ENCODE measurements around the gene CTNNA2.

CTNNA2 gene

DNA sequence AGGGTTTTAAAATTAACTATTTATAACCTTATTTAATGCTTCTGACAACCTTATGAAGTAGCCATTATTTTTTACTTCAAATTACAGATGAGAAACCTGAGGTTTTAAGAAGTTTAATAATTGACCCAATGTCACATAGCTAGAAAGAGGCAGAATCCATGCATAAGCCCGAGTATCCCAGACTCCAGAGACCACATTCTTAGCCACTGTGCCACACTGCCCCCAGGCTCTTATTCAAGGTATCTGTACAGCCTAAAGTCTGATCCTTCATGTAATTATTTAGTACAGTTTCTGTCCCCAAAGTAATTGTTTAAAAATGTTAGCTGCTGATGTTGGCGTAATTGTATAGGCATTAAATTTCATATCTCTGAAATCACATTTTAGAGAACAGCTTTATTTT is 916.4 kb downstream of the CTNNA2 start:
- no peak for TF ChIP-seq FOXM1 (IDR thresholded peaks at IDR 0.05; ENCODE audit: borderline replicate concordance, low read depth)
- TF ChIP-seq EGR1 (IDR thresholded peaks at IDR 0.05): no peak
- TF ChIP-seq ZBTB7A (IDR thresholded peaks at IDR 0.05; ENCODE audit: low read depth): no peak
- TF ChIP-seq, protein P1, sequence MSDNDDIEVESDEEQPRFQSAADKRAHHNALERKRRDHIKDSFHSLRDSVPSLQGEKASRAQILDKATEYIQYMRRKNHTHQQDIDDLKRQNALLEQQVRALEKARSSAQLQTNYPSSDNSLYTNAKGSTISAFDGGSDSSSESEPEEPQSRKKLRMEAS (IDR thresholded peaks at IDR 0.05): no peak
- no peak for TF ChIP-seq CEBPB (IDR thresholded peaks at IDR 0.05)
- no peak for TF ChIP-seq TAF1 (IDR thresholded peaks at IDR 0.05; ENCODE audit: low read depth)
- no peak for TF ChIP-seq TEAD4 (IDR thresholded peaks at IDR 0.05)
- TF ChIP-seq EP300 (IDR thresholded peaks at IDR 0.05; ENCODE audit: borderline replicate concordance): no peak
- no peak for TF ChIP-seq TCF12 (IDR thresholded peaks at IDR 0.05; ENCODE audit: low read depth)
- TF ChIP-seq YY1 (IDR thresholded peaks at IDR 0.05; ENCODE audit: low read depth): no peak
- TF ChIP-seq, protein P2, sequence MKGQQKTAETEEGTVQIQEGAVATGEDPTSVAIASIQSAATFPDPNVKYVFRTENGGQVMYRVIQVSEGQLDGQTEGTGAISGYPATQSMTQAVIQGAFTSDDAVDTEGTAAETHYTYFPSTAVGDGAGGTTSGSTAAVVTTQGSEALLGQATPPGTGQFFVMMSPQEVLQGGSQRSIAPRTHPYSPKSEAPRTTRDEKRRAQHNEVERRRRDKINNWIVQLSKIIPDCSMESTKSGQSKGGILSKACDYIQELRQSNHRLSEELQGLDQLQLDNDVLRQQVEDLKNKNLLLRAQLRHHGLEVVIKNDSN (IDR thresholded peaks at IDR 0.05): no peak
- no peak for TF ChIP-seq RAD21 (IDR thresholded peaks at IDR 0.05; ENCODE audit: low read depth)
- TF ChIP-seq, protein P3, sequence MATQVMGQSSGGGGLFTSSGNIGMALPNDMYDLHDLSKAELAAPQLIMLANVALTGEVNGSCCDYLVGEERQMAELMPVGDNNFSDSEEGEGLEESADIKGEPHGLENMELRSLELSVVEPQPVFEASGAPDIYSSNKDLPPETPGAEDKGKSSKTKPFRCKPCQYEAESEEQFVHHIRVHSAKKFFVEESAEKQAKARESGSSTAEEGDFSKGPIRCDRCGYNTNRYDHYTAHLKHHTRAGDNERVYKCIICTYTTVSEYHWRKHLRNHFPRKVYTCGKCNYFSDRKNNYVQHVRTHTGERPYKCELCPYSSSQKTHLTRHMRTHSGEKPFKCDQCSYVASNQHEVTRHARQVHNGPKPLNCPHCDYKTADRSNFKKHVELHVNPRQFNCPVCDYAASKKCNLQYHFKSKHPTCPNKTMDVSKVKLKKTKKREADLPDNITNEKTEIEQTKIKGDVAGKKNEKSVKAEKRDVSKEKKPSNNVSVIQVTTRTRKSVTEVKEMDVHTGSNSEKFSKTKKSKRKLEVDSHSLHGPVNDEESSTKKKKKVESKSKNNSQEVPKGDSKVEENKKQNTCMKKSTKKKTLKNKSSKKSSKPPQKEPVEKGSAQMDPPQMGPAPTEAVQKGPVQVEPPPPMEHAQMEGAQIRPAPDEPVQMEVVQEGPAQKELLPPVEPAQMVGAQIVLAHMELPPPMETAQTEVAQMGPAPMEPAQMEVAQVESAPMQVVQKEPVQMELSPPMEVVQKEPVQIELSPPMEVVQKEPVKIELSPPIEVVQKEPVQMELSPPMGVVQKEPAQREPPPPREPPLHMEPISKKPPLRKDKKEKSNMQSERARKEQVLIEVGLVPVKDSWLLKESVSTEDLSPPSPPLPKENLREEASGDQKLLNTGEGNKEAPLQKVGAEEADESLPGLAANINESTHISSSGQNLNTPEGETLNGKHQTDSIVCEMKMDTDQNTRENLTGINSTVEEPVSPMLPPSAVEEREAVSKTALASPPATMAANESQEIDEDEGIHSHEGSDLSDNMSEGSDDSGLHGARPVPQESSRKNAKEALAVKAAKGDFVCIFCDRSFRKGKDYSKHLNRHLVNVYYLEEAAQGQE (IDR thresholded peaks at IDR 0.05; ENCODE audit: low read depth): no peak
- TF ChIP-seq NFIC (IDR thresholded peaks at IDR 0.05): no peak

DNA sequence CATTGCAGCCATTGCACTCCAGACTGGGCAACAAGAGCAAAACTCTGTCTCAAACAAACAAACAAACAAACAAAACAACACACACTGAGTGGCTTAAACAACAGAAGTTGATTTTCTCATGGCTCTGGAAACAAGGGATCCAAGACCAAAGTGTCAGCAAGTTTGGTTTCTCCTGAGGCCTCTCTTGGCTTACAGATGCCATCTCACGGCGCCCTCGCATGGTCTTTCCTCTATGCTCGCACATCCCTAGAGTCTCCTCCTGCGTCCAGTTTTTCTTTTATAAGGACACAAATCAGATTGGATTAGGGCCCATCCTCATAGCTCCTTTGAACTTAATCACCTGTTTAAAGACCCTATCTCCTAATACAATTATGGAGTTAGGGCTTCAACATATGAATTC is 925.1 kb downstream of the CTNNA2 start:
- no peak for TF ChIP-seq EP300 (IDR thresholded peaks at IDR 0.05; ENCODE audit: borderline replicate concordance)
- TF ChIP-seq CREB1 (IDR thresholded peaks at IDR 0.05; ENCODE audit: low read depth): no peak
- TF ChIP-seq, protein P3 (IDR thresholded peaks at IDR 0.05; ENCODE audit: low read depth): no peak
- no peak for TF ChIP-seq ZBTB7A (IDR thresholded peaks at IDR 0.05; ENCODE audit: low read depth)
- TF ChIP-seq, protein P2 (IDR thresholded peaks at IDR 0.05): no peak
- no peak for TF ChIP-seq TEAD4 (IDR thresholded peaks at IDR 0.05)
- TF ChIP-seq CEBPB (IDR thresholded peaks at IDR 0.05): no peak
- TF ChIP-seq YY1 (IDR thresholded peaks at IDR 0.05; ENCODE audit: low read depth): no peak
- TF ChIP-seq TCF12 (IDR thresholded peaks at IDR 0.05; ENCODE audit: low read depth): no peak
- no peak for TF ChIP-seq TAF1 (IDR thresholded peaks at IDR 0.05; ENCODE audit: low read depth)
- TF ChIP-seq NFIC (IDR thresholded peaks at IDR 0.05): no peak
- no peak for TF ChIP-seq EGR1 (IDR thresholded peaks at IDR 0.05)
- TF ChIP-seq, protein P1 (IDR thresholded peaks at IDR 0.05): no peak
- TF ChIP-seq RAD21 (IDR thresholded peaks at IDR 0.05; ENCODE audit: low read depth): no peak
- no peak for TF ChIP-seq FOXM1 (IDR thresholded peaks at IDR 0.05; ENCODE audit: borderline replicate concordance, low read depth)

DNA sequence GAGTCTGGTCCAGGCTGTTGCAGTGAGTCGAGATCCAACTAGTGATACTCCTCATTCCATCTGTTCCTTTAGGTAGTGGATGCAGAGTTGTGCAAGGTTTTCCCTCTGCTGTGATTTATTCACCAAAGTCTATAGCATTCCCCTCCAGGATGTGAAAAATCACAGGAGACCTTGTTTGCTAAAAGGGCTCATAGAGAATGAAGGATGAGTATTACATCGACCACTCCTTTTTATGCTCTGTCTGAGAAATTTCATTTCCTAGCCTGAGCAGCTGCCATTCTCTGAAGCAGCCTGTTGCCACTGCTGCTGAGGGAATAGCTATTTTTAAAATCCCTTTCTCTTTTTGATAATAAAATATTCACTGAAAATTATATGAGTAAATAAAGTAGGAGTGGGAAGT is 925.8 kb downstream of the CTNNA2 start:
- no peak for TF ChIP-seq TAF1 (IDR thresholded peaks at IDR 0.05; ENCODE audit: low read depth)
- TF ChIP-seq TEAD4 (IDR thresholded peaks at IDR 0.05): no peak
- no peak for TF ChIP-seq EP300 (IDR thresholded peaks at IDR 0.05; ENCODE audit: borderline replicate concordance)

DNA sequence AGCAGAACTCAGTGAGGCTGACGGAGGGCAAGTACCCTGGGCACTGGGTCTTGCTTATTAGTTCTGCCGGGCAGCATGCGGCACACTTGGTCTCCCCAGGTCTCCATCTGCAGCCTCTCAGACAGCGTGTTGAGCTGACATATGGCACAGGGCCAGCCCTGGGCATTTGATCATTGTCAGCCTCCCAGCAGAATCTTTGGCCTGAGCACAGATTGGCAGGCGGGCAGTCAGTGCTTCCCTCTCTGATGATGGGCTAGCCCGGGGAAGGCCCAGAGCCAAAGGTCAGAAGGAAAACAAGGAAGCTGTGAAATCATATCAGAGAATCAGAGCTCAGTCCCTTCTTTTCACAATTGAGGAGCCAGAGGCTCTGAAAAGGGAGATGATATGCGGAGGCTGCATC is 941.8 kb downstream of the CTNNA2 start:
- TF ChIP-seq TAF1 (IDR thresholded peaks at IDR 0.05; ENCODE audit: low read depth) (no peak), EGR1 (IDR thresholded peaks at IDR 0.05) (no peak), TCF12 (IDR thresholded peaks at IDR 0.05; ENCODE audit: low read depth) (no peak), EP300 (IDR thresholded peaks at IDR 0.05; ENCODE audit: borderline replicate concordance) (no peak), RAD21 (IDR thresholded peaks at IDR 0.05; ENCODE audit: low read depth) (no peak), CEBPB (IDR thresholded peaks at IDR 0.05) (no peak), ZBTB7A (IDR thresholded peaks at IDR 0.05; ENCODE audit: low read depth) (no peak), TEAD4 (IDR thresholded peaks at IDR 0.05) (no peak), YY1 (IDR thresholded peaks at IDR 0.05; ENCODE audit: low read depth) (no peak)
- TF ChIP-seq, protein P3 (IDR thresholded peaks at IDR 0.05; ENCODE audit: low read depth): no peak
- TF ChIP-seq, protein P1 (IDR thresholded peaks at IDR 0.05): no peak
- TF ChIP-seq, protein P2 (IDR thresholded peaks at IDR 0.05): no peak
